ENCODE measurements around the gene PTPRD. TPM values are rescaled to one million over a fixed set of nuclear protein-coding genes. Genes with fewer than 3 reads are reported as not detected.

The PTPRD gene
- total RNA-seq, 1 donor from 2014 or later, result 5.7 TPM

- no peak for TF ChIP-seq CTCF (IDR thresholded peaks at IDR 0.05)
- H3K4me1 Mint-ChIP-seq (ENCODE audit: low read depth), result no peaks in the 10 kb centered on the region
- no peaks in the 10 kb centered on the region for H3K36me3 Mint-ChIP-seq (ENCODE audit: low read depth)
- no peak overlapping the region for H3K27ac Mint-ChIP-seq (ENCODE audit: unreplicated experiment)
- no peaks in the 10 kb centered on the region for H3K27me3 Mint-ChIP-seq (ENCODE audit: low read depth)
- no peak overlapping the region for H3K4me3 Mint-ChIP-seq (ENCODE audit: unreplicated experiment)
- no peak for DNase-seq (ENCODE audit: low spot score)
- no peaks in the 10 kb centered on the region for H3K9me3 Mint-ChIP-seq (ENCODE audit: low read depth)
Measured at GRCh38 chr9:8492024-8492423, 2120.8 kb downstream of the PTPRD start.

- TF ChIP-seq CTCF (IDR thresholded peaks at IDR 0.05), result no peak
- Mint-ChIP-seq H3K27me3 (ENCODE audit: low read depth) (no peaks in the 10 kb centered on the region), H3K4me1 (ENCODE audit: low read depth) (no peaks in the 10 kb centered on the region), H3K4me3 (ENCODE audit: unreplicated experiment) (no peak overlapping the region), H3K9me3 (ENCODE audit: low read depth) (no peaks in the 10 kb centered on the region), H3K27ac (ENCODE audit: unreplicated experiment) (no peak overlapping the region), H3K36me3 (ENCODE audit: low read depth) (no peaks in the 10 kb centered on the region)
- DNase-seq (ENCODE audit: low spot score), result no peak
Measured at GRCh38 chr9:8491563-8491962, 2121.2 kb downstream of the PTPRD start.

- H3K4me3 Mint-ChIP-seq (ENCODE audit: unreplicated experiment), result no peak overlapping the region
- no peaks in the 10 kb centered on the region for H3K27me3 Mint-ChIP-seq (ENCODE audit: low read depth)
- no peaks in the 10 kb centered on the region for H3K9me3 Mint-ChIP-seq (ENCODE audit: low read depth)
- H3K27ac Mint-ChIP-seq (ENCODE audit: unreplicated experiment), result no peak overlapping the region
- no peak for TF ChIP-seq CTCF (IDR thresholded peaks at IDR 0.05)
- H3K36me3 Mint-ChIP-seq (ENCODE audit: low read depth), result no peaks in the 10 kb centered on the region
- H3K4me1 Mint-ChIP-seq (ENCODE audit: low read depth), result no peaks in the 10 kb centered on the region
- no peak for DNase-seq (ENCODE audit: low spot score)
Measured at GRCh38 chr9:8489835-8490234, 2123.0 kb downstream of the PTPRD start.

- no peak for DNase-seq (ENCODE audit: low spot score)
- peak; percentile 69 for TF ChIP-seq CTCF (IDR thresholded peaks at IDR 0.05)
- Mint-ChIP-seq H3K36me3 (ENCODE audit: low read depth) (no peaks in the 10 kb centered on the region), H3K27ac (ENCODE audit: unreplicated experiment) (no peak overlapping the region), H3K9me3 (ENCODE audit: low read depth) (no peaks in the 10 kb centered on the region), H3K27me3 (ENCODE audit: low read depth) (no peaks in the 10 kb centered on the region), H3K4me1 (ENCODE audit: low read depth) (no peaks in the 10 kb centered on the region), H3K4me3 (ENCODE audit: unreplicated experiment) (no peak overlapping the region)
Measured at GRCh38 chr9:8486095-8486494, 2126.7 kb downstream of the PTPRD start.

- H3K9me3 Mint-ChIP-seq (ENCODE audit: low read depth), result no peaks in the 10 kb centered on the region
- no peaks in the 10 kb centered on the region for H3K4me1 Mint-ChIP-seq (ENCODE audit: low read depth)
- H3K27me3 Mint-ChIP-seq (ENCODE audit: low read depth), result no peaks in the 10 kb centered on the region
- H3K27ac Mint-ChIP-seq (ENCODE audit: unreplicated experiment), result no peak overlapping the region
- TF ChIP-seq CTCF (IDR thresholded peaks at IDR 0.05), result no peak
- DNase-seq (ENCODE audit: low spot score), result no peak
- H3K4me3 Mint-ChIP-seq (ENCODE audit: unreplicated experiment), result no peak overlapping the region
- no peaks in the 10 kb centered on the region for H3K36me3 Mint-ChIP-seq (ENCODE audit: low read depth)
Measured at GRCh38 chr9:8484597-8485191, 2128.1 kb downstream of the PTPRD start.

All from chondrocyte (in vitro differentiated cells).